Activated naive CD4-positive, alpha-beta T cell treated with anti-CD3 and anti-CD28 coated beads for 36 hours (primary cell): ENCODE data around the gene FOXP4. TPM values are rescaled to one million over a fixed set of nuclear protein-coding genes. Genes with fewer than 3 reads are reported as not detected.
A peak's percentile ranks its signal among the peaks of the same experiment; 100 is the strongest.

ENCODE experiments used
- CTCF ChIA-PET: fragments of 350-600 bp; sonication (Branson Sonifier 250); formaldehyde crosslinking; loops from one replicate; lab custom pipeline; 2021; ENCODE audit warnings: antibody characterized with exemption; lab: Charles Lee
- DNase-seq: peaks from one replicate; pipeline ENCODE4 v3.0.0-alpha.2; 2020
- H3K27ac Mint-ChIP-seq: one replicate; pipeline ENCODE4 v1.8.0; 2021; ENCODE audit warnings: mild to moderate bottlenecking, mixed read lengths
- H3K27me3 Mint-ChIP-seq: one replicate; pipeline ENCODE4 v1.8.0; 2021; ENCODE audit warnings: low read depth, mixed read lengths
- H3K36me3 Mint-ChIP-seq: one replicate; pipeline ENCODE4 v1.8.0; 2021; ENCODE audit warnings: low read depth, mixed read lengths
- H3K4me1 Mint-ChIP-seq: one replicate; pipeline ENCODE4 v1.8.0; 2021; ENCODE audit warnings: low read depth, mixed read lengths
- H3K4me3 Mint-ChIP-seq: one replicate; pipeline ENCODE4 v1.8.0; 2021; ENCODE audit warnings: mild to moderate bottlenecking, moderate library complexity, mixed read lengths
- H3K9me3 Mint-ChIP-seq: one replicate; pipeline ENCODE4 v1.8.0; 2021; ENCODE audit warnings: mixed read lengths
- intact Hi-C: fragments of 100-400 bp; cut with micrococcal nuclease; formaldehyde crosslinking; loops from one replicate; pipeline ENCODE4 v1.15.1; 2023
- total RNA-seq, 2 experiments: library from RNA; stranded (reverse); gene quantifications; one replicate each; pipeline ENCODE4 v1.2.3, GENCODE V29; 2021

Gene FOXP4
- total RNA-seq, 2 experiments from 2014 or later: 15.9 to 16.0 TPM

- Mint-ChIP-seq H3K27ac (no peak overlapping the region), H3K4me3 (no peak overlapping the region), H3K36me3 (no peaks in the 10 kb centered on the region), H3K4me1 (peaks cover 12% of the 10 kb centered on the region), H3K27me3 (peaks cover 31% of the 10 kb centered on the region), H3K9me3 (no peaks in the 10 kb centered on the region)
- DNase-seq: no peak
- CTCF ChIA-PET: no interaction called here
- intact Hi-C loops: no loop called here
Measured at GRCh38 chr6:41635365-41635764, 89.2 kb downstream of the FOXP4 start.

GRCh38 chr6:41636833-41637193, 90.6 kb downstream of the FOXP4 start:
- Mint-ChIP-seq H3K27me3 (peaks cover 36% of the 10 kb centered on the region), H3K9me3 (no peaks in the 10 kb centered on the region), H3K27ac (no peak overlapping the region), H3K36me3 (no peaks in the 10 kb centered on the region), H3K4me1 (peaks cover 12% of the 10 kb centered on the region), H3K4me3 (no peak overlapping the region)
- intact Hi-C loops: no loop called here
- DNase-seq: no peak
- CTCF ChIA-PET: no interaction called here

DNA sequence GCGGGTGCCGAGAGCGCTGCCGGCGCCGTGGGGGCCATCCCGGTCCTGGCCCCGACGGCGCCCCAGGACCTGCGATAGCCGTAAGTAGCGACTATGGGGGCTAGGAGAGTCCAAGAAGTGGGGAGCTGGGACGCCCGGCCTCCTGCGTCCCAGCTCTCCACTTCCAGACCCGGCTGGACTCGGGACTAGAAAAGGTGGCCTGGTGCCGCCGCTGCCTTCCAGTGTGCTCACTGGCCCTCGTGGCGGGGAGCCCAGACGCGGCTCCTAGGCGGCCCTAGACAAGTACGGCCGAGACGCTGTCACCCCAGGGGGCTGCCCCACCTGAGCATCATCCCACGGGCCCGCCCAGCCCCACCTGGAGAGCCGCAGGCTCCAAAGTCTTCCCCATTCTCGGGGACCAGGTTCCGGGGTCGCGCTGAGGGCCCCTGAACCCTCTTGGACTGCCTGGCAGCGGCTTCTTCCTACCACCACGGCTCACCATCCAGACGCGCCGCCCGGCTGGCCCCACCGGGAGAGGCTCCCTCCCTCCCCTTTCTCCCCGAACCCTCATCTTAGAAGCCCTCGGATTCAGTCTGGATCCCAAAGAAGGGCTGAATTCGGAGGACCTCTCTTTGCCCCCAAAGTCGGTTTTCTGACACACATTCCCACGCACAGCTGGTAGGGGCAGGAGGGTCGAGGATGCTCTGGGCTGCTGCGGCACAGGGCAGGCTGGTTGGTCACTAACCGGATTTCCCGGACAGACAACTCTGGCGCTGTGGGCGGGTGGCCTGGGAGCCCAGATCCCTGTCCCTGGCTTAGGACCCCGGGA, 91.2 kb downstream of the FOXP4 start:
- peaks cover 12% of the 10 kb centered on the region for H3K4me1 Mint-ChIP-seq
- H3K27ac Mint-ChIP-seq: no peak overlapping the region
- no peaks in the 10 kb centered on the region for H3K9me3 Mint-ChIP-seq
- intact Hi-C loops: no loop called here
- CTCF ChIA-PET: no interaction called here
- H3K4me3 Mint-ChIP-seq: peak overlapping the region; percentile 53
- no peaks in the 10 kb centered on the region for H3K36me3 Mint-ChIP-seq
- no peak for DNase-seq
- peaks cover 36% of the 10 kb centered on the region for H3K27me3 Mint-ChIP-seq

DNA sequence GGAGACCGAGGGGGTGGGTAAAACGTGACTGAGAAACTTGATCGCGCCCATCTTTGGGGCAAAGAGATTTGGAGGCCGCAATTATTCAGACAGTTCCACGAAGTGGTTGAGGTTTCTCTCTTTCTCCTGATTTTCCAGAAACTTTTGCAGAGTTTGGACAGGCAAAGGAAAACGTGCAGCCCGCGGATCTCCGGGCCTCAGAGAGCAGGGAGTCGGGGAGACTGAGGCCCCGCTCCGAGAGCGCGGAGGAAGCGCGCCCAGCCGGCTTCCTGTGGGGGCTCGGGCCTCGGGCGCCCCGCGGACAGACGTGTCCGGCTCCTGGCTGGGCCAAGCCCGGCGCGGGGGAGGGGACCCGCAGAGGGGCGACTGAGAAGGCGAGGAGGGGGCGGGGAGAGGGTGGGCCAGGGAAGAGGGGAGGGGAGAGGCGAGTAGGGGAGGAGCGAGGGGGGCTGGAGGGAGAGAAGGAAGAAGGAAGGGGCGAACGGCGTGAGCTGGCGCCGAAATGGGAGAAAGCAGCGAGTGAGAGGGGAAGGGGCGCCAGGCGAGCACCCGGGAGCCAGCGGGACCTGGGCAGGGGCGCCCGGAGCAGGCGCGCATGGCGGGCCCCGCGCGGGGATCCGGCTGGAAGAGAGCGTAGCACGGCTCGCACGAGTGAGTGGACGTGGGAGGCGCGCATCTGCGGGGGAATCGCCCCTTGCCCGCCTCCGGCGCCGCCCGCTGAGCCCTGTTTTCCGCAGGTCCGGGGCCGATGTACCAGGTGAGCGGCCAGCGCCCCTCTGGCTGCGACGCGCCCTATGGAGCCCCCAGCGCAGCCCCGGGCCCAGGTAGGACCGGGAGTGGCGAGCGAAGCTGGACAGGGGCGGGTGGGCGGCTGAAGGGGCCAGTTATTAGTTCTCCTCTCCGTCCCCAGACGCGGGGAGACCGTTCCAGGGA, 92.1 kb downstream of the FOXP4 start, which contains the start of gene MDFI:
TSS of gene MDFI (plus strand) at position 467 of the 933 bp plus-strand sequence. CDS start at position 749, 282 bp downstream.
- no peak for DNase-seq
- Mint-ChIP-seq H3K36me3 (no peaks in the 10 kb centered on the region), H3K27ac (no peak within 1 kb of the TSS), H3K4me1 (peaks cover 12% of the 10 kb centered on the region), H3K27me3 (peaks cover 36% of the 10 kb centered on the region), H3K4me3 (peak within 1 kb of the TSS; percentile 53), H3K9me3 (no peaks in the 10 kb centered on the region)
- CTCF ChIA-PET: no interaction called here
- intact Hi-C loops: no loop called here

DNA sequence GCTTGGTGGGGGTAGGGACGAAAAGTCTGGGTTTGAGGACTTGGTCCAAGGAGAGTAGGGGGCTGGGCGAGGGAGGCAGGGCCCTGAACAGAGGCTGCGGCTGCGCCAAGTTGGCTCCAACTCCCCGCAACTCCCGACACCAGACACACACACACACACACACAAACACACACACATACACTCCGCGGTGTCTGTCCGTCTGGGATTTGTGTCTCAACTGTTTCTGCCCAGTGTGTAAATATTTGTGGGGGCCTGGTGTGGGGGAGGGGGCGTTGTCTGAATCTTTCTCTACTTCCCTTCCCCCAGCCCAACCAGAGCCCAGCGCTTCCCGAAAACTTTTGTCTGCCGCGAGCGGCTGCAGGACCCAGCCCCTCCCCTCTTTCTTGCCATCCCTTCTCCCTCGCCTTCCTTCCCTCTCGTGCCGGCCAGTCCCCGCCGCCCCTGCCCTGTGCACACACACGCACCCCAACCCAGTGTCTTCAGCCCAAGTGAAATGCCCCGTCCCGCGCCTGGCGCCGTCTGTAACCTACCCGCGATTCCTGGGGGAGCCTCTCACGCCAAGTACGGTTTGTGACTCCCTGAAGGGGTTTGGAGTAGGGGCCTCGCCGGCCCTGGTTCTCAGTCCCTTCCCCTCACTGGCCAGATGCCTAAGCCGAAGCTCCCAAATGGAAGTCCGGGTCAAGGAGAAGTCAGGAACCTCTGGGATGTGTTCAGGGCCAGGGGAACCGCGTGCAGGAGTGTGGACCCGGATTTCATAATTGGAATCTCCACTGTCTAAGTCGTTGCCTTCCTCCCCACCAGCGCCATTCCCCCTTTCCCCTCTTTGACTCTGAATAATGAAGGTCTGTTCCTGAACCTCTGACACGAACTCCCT, 93.0 kb downstream of the FOXP4 start:
- H3K27ac Mint-ChIP-seq: no peak overlapping the region
- peaks cover 12% of the 10 kb centered on the region for H3K4me1 Mint-ChIP-seq
- DNase-seq: no peak
- no peak overlapping the region for H3K4me3 Mint-ChIP-seq
- intact Hi-C loops: no loop called here
- H3K9me3 Mint-ChIP-seq: no peaks in the 10 kb centered on the region
- H3K36me3 Mint-ChIP-seq: no peaks in the 10 kb centered on the region
- CTCF ChIA-PET: no interaction called here
- peaks cover 36% of the 10 kb centered on the region for H3K27me3 Mint-ChIP-seq

DNA sequence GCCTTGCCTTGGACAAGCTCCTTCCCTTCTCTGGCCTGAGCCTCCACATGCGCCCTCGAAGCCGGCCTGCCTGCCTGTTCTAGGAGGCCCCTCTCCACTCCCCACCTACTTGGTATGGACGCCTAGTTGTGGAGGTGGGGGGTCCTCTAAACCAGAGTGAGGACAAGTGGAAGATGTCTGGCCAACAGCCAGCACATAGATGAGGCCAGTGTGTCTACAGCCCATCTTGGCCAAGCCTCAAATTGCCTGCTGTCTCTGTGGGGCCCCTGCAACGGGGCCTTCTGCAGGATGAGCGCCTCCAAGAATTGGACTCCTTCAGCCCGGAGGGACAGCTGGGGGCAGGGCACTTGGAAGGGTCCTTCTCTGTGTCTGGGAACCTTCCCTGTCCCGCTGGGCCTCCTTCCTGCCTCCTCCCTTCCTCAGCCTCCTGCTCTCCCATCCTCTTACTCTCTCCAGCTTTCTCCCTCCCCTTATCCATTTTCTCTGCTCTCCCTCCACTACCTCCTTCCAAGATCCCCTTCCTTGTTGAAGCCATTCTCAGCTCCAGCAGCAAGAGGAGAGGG, 93.7 kb downstream of the FOXP4 start:
- CTCF ChIA-PET: no interaction called here
- Mint-ChIP-seq H3K36me3 (no peaks in the 10 kb centered on the region), H3K4me1 (peaks cover 12% of the 10 kb centered on the region), H3K27ac (no peak overlapping the region), H3K4me3 (no peak overlapping the region), H3K9me3 (no peaks in the 10 kb centered on the region), H3K27me3 (peaks cover 36% of the 10 kb centered on the region)
- no peak for DNase-seq
- intact Hi-C loops: no loop called here

- intact Hi-C loops: no loop called here
- CTCF ChIA-PET: no interaction called here
- H3K4me3 Mint-ChIP-seq: no peak overlapping the region
- H3K4me1 Mint-ChIP-seq: peaks cover 12% of the 10 kb centered on the region
- H3K27ac Mint-ChIP-seq: no peak overlapping the region
- H3K9me3 Mint-ChIP-seq: no peaks in the 10 kb centered on the region
- no peak for DNase-seq
- H3K36me3 Mint-ChIP-seq: no peaks in the 10 kb centered on the region
- H3K27me3 Mint-ChIP-seq: peaks cover 36% of the 10 kb centered on the region
Measured at GRCh38 chr6:41640426-41640825, 94.2 kb downstream of the FOXP4 start.

GRCh38 chr6:41641352-41641925, 95.3 kb downstream of the FOXP4 start:
- no peaks in the 10 kb centered on the region for H3K9me3 Mint-ChIP-seq
- H3K4me3 Mint-ChIP-seq: no peak overlapping the region
- H3K36me3 Mint-ChIP-seq: no peaks in the 10 kb centered on the region

GRCh38 chr6:41642090-41642959, 96.1 kb downstream of the FOXP4 start:
- Mint-ChIP-seq H3K9me3 (no peaks in the 10 kb centered on the region), H3K36me3 (no peaks in the 10 kb centered on the region)
- CTCF ChIA-PET: no interaction called here

More at GRCh38 chr6:41641352-41641925, 95.3 kb downstream of the FOXP4 start:
- no peak overlapping the region for H3K27ac Mint-ChIP-seq
- intact Hi-C loops: no loop called here
- CTCF ChIA-PET: no interaction called here
- H3K4me1 Mint-ChIP-seq: peaks cover 12% of the 10 kb centered on the region
- no peak for DNase-seq
- peaks cover 31% of the 10 kb centered on the region for H3K27me3 Mint-ChIP-seq

DNA sequence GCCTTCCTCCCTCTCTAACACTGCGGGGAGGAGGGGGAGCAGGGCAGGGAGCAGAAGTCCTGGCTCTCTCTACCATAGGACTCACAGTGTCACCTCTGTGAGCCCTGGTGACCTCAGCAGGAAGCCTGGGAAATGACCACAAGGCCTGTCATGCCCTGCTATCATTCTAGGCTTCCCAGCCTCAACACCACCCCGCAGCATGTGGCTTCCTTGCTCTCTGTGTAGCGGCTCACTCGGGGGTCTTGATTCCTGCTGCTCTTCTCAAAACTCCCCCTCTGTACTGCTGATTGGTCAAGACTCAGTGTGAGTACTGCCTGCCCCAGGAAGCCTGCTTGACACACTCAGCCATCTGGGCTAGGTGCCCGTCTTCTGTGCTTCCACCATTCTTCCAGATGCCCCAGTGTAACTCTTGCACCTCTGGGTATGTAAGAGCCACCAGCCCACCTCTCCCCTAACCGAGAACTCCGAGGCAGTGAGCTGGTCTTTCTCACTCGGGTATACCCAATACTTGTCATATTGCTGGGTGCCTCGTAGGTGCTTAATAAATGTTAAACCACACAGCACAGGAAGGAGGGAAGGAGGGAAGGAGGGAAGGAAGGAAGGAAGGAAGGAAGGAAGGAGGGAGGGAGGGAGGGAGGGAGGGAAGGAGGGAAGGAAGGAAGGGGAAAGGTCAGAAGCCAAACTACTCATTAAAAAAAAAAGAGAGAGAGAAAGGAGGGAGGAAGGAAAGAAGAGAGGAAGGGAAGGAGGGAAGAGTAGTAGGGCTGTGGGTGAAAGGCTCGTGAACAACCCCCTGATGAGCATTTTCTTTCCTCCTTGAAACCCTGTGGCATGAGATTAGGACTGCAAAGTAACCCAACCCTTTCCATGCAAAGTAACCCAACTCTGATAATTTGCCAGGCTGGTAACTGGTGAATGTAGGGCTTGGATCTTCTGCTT, 97.0 kb downstream of the FOXP4 start:
- intact Hi-C loops: no loop called here
- H3K27ac Mint-ChIP-seq: no peak overlapping the region
- CTCF ChIA-PET: no interaction called here

More at GRCh38 chr6:41642090-41642959, 96.1 kb downstream of the FOXP4 start:
- H3K27me3 Mint-ChIP-seq: peaks cover 28% of the 10 kb centered on the region
- H3K4me3 Mint-ChIP-seq: no peak overlapping the region
- intact Hi-C loops: no loop called here
- H3K4me1 Mint-ChIP-seq: peaks cover 12% of the 10 kb centered on the region
- no peak overlapping the region for H3K27ac Mint-ChIP-seq
- no peak for DNase-seq

More for the DNA sequence above, 97.0 kb downstream of the FOXP4 start:
- peaks cover 22% of the 10 kb centered on the region for H3K27me3 Mint-ChIP-seq
- H3K4me1 Mint-ChIP-seq: peaks cover 6% of the 10 kb centered on the region
- H3K9me3 Mint-ChIP-seq: no peaks in the 10 kb centered on the region
- DNase-seq: no peak
- no peaks in the 10 kb centered on the region for H3K36me3 Mint-ChIP-seq
- no peak overlapping the region for H3K4me3 Mint-ChIP-seq
